Hepatocyte (in vitro differentiated cells): ENCODE measurements around the gene CAPN11.
"Not testable (repeated sequence)": the region's sequence is repeated elsewhere in the genome, so short reads cannot be mapped to it uniquely, and the experiment has no call there.

Experiments used
- EZH2 ChIP-seq: fragments of 200-600 bp; sonication (generic); IDR thresholded peaks from 2 replicates; pipeline ENCODE4 v1.6.1; 2016; ENCODE audit warnings: antibody characterized with exemption, mild to moderate bottlenecking, borderline replicate concordance
- EZH2phosphoT487 ChIP-seq: fragments of 200-600 bp; sonication (generic); IDR thresholded peaks from one replicate; pipeline ENCODE4 v1.6.1; 2018; ENCODE audit warnings: antibody characterized with exemption, mild to moderate bottlenecking, low read depth, moderate library complexity; ENCODE audit not compliant: unreplicated experiment, severe bottlenecking
- TF ChIP-seq, protein P1 (sequence below): fragments of 200-600 bp; sonication (generic); IDR thresholded peaks from 2 replicates; pipeline ENCODE4 v1.5.1; 2016; ENCODE audit warnings: antibody characterized with exemption, mild to moderate bottlenecking; ENCODE audit not compliant: poor library complexity

DNA sequence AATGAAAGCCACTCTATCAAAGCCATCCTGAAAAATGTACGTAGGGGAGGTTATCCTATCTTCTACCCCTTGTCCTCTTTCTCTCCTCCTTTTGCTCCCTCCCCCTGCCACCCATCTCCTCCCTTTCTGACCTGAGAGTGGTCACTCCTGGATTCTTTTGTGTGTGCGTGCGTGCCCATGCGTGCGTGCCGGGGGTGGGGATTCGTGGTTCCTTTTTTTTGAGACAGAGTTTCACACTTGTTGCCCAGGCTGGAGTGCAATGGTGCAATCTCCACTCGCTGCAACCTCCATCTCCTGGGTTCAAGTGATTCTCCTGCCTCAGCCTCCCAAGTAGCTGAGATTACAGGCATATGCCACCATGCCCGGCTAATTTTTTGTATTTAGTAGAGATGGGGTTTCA, 72.8 kb downstream of the CAPN11 start:
- TF ChIP-seq, protein P1, sequence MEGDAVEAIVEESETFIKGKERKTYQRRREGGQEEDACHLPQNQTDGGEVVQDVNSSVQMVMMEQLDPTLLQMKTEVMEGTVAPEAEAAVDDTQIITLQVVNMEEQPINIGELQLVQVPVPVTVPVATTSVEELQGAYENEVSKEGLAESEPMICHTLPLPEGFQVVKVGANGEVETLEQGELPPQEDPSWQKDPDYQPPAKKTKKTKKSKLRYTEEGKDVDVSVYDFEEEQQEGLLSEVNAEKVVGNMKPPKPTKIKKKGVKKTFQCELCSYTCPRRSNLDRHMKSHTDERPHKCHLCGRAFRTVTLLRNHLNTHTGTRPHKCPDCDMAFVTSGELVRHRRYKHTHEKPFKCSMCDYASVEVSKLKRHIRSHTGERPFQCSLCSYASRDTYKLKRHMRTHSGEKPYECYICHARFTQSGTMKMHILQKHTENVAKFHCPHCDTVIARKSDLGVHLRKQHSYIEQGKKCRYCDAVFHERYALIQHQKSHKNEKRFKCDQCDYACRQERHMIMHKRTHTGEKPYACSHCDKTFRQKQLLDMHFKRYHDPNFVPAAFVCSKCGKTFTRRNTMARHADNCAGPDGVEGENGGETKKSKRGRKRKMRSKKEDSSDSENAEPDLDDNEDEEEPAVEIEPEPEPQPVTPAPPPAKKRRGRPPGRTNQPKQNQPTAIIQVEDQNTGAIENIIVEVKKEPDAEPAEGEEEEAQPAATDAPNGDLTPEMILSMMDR = not testable (repeated sequence)
- TF ChIP-seq EZH2phosphoT487, EZH2: not testable (repeated sequence)
